GM18868 (cell line): ENCODE results near the gene BAZ2B.
"Not testable (repeated sequence)": the region's sequence is repeated elsewhere in the genome, so short reads cannot be mapped to it uniquely, and the experiment has no call there.

Experiments used
- ATAC-seq: cut with Tn5 transposase; IDR thresholded peaks from one replicate; pipeline ENCODE4 v1.9.1; 2021; ENCODE audit warnings: mild to moderate bottlenecking, moderate library complexity; ENCODE audit not compliant: unreplicated experiment

The BAZ2B gene

GRCh38 chr2:159616286-159616701, at the start of gene BAZ2B:
TSS of gene BAZ2B (minus strand) at chr2:159616548. CDS start at chr2:159478719, 137,829 bp downstream.
- ATAC-seq, result peak; percentile 49

- no peak for ATAC-seq
Measured at GRCh38 chr2:159661286-159661685, 44.9 kb upstream of the BAZ2B start.

GRCh38 chr2:159658881-159659873, 42.8 kb upstream of the BAZ2B start:
- ATAC-seq, result no peak

- no peak for ATAC-seq
Measured at GRCh38 chr2:159653962-159654361, 37.6 kb upstream of the BAZ2B start.

- ATAC-seq, result no peak
Measured at GRCh38 chr2:159651884-159652283, 35.5 kb upstream of the BAZ2B start.

- ATAC-seq, result no peak
Measured at GRCh38 chr2:159650574-159650973, 34.2 kb upstream of the BAZ2B start.

GRCh38 chr2:159648643-159649042, 32.3 kb upstream of the BAZ2B start:
- ATAC-seq, result no peak

GRCh38 chr2:159647667-159648066, 31.3 kb upstream of the BAZ2B start:
- no peak for ATAC-seq

- ATAC-seq, result no peak
Measured at GRCh38 chr2:159640176-159640575, 23.8 kb upstream of the BAZ2B start.

GRCh38 chr2:159639712-159640111, 23.4 kb upstream of the BAZ2B start:
- ATAC-seq, result no peak

- no peak for ATAC-seq
Measured at GRCh38 chr2:159639071-159639470, 22.7 kb upstream of the BAZ2B start.

GRCh38 chr2:159637988-159638501, 21.7 kb upstream of the BAZ2B start:
- no peak for ATAC-seq

GRCh38 chr2:159637240-159637639, 20.9 kb upstream of the BAZ2B start:
- no peak for ATAC-seq

GRCh38 chr2:159635006-159635789, 18.9 kb upstream of the BAZ2B start:
- no peak for ATAC-seq

- no peak for ATAC-seq
Measured at GRCh38 chr2:159633219-159633618, 16.9 kb upstream of the BAZ2B start.

GRCh38 chr2:159625628-159626027, 9.3 kb upstream of the BAZ2B start:
- ATAC-seq, result not testable (repeated sequence)

- no peak for ATAC-seq
Measured at GRCh38 chr2:159623436-159623835, 7.1 kb upstream of the BAZ2B start.

- ATAC-seq, result no peak
Measured at GRCh38 chr2:159622966-159623365, 6.6 kb upstream of the BAZ2B start.

GRCh38 chr2:159620796-159621195, 4.4 kb upstream of the BAZ2B start:
- no peak for ATAC-seq

GRCh38 chr2:159617646-159618045, 1.3 kb upstream of the BAZ2B start:
- ATAC-seq, result no peak

- no peak for ATAC-seq
Measured at GRCh38 chr2:159617100-159617499, 752 bp upstream of the BAZ2B start.
